OCI-LY1 (cell line): ENCODE results near the gene LANCL2.

ENCODE experiments used
- CTCF ChIP-seq: fragments of 200-600 bp; sonication (generic), shearing (Covaris generic); IDR thresholded peaks from 2 replicates; pipeline ENCODE4 v1.5.1; 2017; ENCODE audit warnings: mild to moderate bottlenecking, antibody characterized with exemption, low read length, moderate library complexity, mixed read lengths
- EZH2 ChIP-seq: fragments of 200-600 bp; sonication (generic), shearing (Covaris generic); IDR thresholded peaks from 2 replicates; pipeline ENCODE4 v1.8.0; 2017; ENCODE audit warnings: borderline replicate concordance, mixed run types, mild to moderate bottlenecking, antibody characterized with exemption, low read length, moderate library complexity, mixed read lengths

DNA sequence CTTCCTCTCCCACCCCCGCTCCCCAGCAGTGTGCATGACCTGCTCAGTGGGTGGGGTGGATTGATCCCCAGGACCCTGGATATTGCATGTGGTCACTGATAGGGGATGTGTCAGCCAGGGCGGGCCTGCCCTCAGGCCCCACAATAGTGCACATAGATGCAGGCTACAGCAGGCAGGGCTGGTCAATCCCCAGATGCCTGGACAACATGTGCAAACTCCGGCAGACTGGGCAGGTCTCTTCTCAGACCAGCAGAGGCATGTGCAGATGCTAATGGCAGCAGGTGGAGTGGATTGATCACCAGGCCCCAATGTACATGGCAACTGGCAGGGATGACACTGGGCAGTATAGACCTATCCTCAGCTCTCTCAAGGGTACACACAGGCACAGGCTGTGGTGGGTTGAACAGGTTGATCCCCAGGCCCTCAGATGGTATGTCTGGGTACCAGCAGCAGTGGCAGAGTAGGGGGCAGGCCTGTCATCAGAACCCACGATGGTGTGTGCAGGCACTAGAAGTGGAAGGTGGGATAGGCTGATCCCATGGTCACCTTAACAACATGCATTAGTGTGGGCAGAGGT lies 98.6 kb downstream of the LANCL2 start:
- no peak for TF ChIP-seq CTCF
- TF ChIP-seq EZH2: no peak
